ENCODE results near the gene BCL7C. TPM values are rescaled to one million over a fixed set of nuclear protein-coding genes. Genes with fewer than 3 reads are reported as not detected.

Gene BCL7C
- total and polyA plus RNA-seq, 2 of the 13 experiments (the other 11 are each of a cell fraction or from before 2014, with no cell fraction given) = 17.7 to 33.8 TPM

GRCh38 chr16:30922420-30922959 lies 28.6 kb upstream of the BCL7C start (continued):
- TF ChIP-seq U2AF2 (IDR thresholded peaks at IDR 0.05; ENCODE audit: low read depth, low read length) (no peak), ZNF616 (CRISPR knock-in tag; IDR thresholded peaks at IDR 0.05; ENCODE audit: low read depth) (0 out of 2 replicates have a peak, but pooled peaks have one; percentile 64), SMAD3 (CRISPR knock-in tag; IDR thresholded peaks at IDR 0.05) (0 out of 2 replicates have a peak, but pooled peaks have one; percentile 76), MAFK (conservative IDR thresholded peaks at IDR 0.05 in 1 of 2, IDR thresholded peaks at IDR 0.05 in 1 of 2; ENCODE audit: low read length in 2 of 2) (0 out of 4 replicates have a peak, but pooled peaks have one; percentile 0), SRSF1 (optimal IDR thresholded peaks at IDR 0.05; ENCODE audit: low read depth, low read length) (no peak), TAF15 (IDR thresholded peaks at IDR 0.05; ENCODE audit: low read depth, low read length, poor library complexity, severe bottlenecking) (no peak), GABPB1 (CRISPR knock-in tag; IDR thresholded peaks at IDR 0.05) (peak; percentile 94), SP2 (CRISPR knock-in tag; IDR thresholded peaks at IDR 0.05) (peak; percentile 72; the same call in 1 of the 2 replicates), ZNF644 (CRISPR knock-in tag; IDR thresholded peaks at IDR 0.05; ENCODE audit: low read depth) (no peak)
- TF ChIP-seq, protein P1, sequence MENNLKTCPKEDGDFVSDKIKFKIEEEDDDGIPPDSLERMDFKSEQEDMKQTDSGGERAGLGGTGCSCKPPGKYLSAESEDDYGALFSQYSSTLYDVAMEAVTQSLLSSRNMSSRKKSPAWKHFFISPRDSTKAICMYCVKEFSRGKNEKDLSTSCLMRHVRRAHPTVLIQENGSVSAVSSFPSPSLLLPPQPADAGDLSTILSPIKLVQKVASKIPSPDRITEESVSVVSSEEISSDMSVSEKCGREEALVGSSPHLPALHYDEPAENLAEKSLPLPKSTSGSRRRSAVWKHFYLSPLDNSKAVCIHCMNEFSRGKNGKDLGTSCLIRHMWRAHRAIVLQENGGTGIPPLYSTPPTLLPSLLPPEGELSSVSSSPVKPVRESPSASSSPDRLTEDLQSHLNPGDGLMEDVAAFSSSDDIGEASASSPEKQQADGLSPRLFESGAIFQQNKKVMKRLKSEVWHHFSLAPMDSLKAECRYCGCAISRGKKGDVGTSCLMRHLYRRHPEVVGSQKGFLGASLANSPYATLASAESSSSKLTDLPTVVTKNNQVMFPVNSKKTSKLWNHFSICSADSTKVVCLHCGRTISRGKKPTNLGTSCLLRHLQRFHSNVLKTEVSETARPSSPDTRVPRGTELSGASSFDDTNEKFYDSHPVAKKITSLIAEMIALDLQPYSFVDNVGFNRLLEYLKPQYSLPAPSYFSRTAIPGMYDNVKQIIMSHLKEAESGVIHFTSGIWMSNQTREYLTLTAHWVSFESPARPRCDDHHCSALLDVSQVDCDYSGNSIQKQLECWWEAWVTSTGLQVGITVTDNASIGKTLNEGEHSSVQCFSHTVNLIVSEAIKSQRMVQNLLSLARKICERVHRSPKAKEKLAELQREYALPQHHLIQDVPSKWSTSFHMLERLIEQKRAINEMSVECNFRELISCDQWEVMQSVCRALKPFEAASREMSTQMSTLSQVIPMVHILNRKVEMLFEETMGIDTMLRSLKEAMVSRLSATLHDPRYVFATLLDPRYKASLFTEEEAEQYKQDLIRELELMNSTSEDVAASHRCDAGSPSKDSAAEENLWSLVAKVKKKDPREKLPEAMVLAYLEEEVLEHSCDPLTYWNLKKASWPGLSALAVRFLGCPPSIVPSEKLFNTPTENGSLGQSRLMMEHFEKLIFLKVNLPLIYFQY (CRISPR knock-in tag; IDR thresholded peaks at IDR 0.05; ENCODE audit: borderline replicate concordance) = no peak
- TF ChIP-seq, protein P2, sequence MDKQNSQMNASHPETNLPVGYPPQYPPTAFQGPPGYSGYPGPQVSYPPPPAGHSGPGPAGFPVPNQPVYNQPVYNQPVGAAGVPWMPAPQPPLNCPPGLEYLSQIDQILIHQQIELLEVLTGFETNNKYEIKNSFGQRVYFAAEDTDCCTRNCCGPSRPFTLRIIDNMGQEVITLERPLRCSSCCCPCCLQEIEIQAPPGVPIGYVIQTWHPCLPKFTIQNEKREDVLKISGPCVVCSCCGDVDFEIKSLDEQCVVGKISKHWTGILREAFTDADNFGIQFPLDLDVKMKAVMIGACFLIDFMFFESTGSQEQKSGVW (CRISPR knock-in tag; IDR thresholded peaks at IDR 0.05; ENCODE audit: borderline replicate concordance) = no peak
- TF ChIP-seq, protein P3, sequence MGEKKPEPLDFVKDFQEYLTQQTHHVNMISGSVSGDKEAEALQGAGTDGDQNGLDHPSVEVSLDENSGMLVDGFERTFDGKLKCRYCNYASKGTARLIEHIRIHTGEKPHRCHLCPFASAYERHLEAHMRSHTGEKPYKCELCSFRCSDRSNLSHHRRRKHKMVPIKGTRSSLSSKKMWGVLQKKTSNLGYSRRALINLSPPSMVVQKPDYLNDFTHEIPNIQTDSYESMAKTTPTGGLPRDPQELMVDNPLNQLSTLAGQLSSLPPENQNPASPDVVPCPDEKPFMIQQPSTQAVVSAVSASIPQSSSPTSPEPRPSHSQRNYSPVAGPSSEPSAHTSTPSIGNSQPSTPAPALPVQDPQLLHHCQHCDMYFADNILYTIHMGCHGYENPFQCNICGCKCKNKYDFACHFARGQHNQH (CRISPR knock-in tag; IDR thresholded peaks at IDR 0.05) = no peak
- TF ChIP-seq, protein P4, sequence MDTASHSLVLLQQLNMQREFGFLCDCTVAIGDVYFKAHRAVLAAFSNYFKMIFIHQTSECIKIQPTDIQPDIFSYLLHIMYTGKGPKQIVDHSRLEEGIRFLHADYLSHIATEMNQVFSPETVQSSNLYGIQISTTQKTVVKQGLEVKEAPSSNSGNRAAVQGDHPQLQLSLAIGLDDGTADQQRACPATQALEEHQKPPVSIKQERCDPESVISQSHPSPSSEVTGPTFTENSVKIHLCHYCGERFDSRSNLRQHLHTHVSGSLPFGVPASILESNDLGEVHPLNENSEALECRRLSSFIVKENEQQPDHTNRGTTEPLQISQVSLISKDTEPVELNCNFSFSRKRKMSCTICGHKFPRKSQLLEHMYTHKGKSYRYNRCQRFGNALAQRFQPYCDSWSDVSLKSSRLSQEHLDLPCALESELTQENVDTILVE (CRISPR knock-in tag; IDR thresholded peaks at IDR 0.05) = peak; percentile 97

Data from HepG2 (cell line).